K562 (cell line): Measurements from ENCODE around the gene PPP1R13L. TPM values are rescaled to one million over a fixed set of nuclear protein-coding genes. Genes with fewer than 3 reads are reported as not detected.

Experiments used
- BRD9 ChIP-seq: fragments of 450-650 bp; IDR thresholded peaks from 2 replicates; pipeline ENCODE4 v1.6.1; 2018; ENCODE audit warnings: low read depth; ENCODE audit not compliant: partially characterized antibody
- CAMTA2 ChIP-seq: fragments of 250-450 bp; sonication (Bioruptor Pico); conservative IDR thresholded peaks from 2 replicates; pipeline ENCODE4 v1.5.1; 2022
- CBX3 ChIP-seq, 2 experiments: IDR thresholded peaks; 1 replicate in 1 of 2; 2 replicates in 1 of 2; pipeline ENCODE4 v1.6.1; 2012; ENCODE audit warnings: inconsistent platforms in 2 of 2, low read length in 2 of 2, borderline replicate concordance in 1 of 2, control low read depth in 1 of 2
- CEBPG ChIP-seq, 3 experiments: fragments of 200-800 bp in 1 of 3; sonication (Bioruptor generic) in 1 of 3; sonication (generic) in 1 of 3; formaldehyde crosslinking in 1 of 3; IDR thresholded peaks in 2 of 3; conservative IDR thresholded peaks in 1 of 3; 2 replicates each; pipeline versions ENCODE4 v1.6.1 to v1.8.0; 2016 to 2022; ENCODE audit warnings: missing compliant biosample characterization in 2 of 3, missing genetic modification characterization in 2 of 3, mild to moderate bottlenecking in 1 of 3, missing genetic modification reagents in 1 of 3
- EP300 ChIP-seq: IDR thresholded peaks from 2 replicates; pipeline ENCODE4 v1.6.1; 2012; ENCODE audit warnings: low read length, improper control_type of control experiment
- MEIS2 ChIP-seq: fragments of 450-650 bp; IDR thresholded peaks from 2 replicates; pipeline ENCODE4 v1.6.1; 2014; ENCODE audit warnings: mild to moderate bottlenecking; ENCODE audit not compliant: partially characterized antibody
- MTA3 ChIP-seq: fragments of 450-650 bp; formaldehyde crosslinking; IDR thresholded peaks from 2 replicates; pipeline ENCODE4 v1.6.1; 2017; ENCODE audit warnings: mild to moderate bottlenecking, borderline replicate concordance
- SIN3A ChIP-seq, 2 experiments: fragments of 150-350 bp in 1 of 2; IDR thresholded peaks; 2 replicates each; pipeline ENCODE4 v1.6.1; 2011 to 2016; ENCODE audit warnings: borderline replicate concordance in 2 of 2, low read depth in 2 of 2, low read length in 2 of 2, mild to moderate bottlenecking in 2 of 2, moderate library complexity in 2 of 2; ENCODE audit not compliant: control insufficient read depth in 1 of 2
- SMC3 ChIP-seq: conservative IDR thresholded peaks from 2 replicates; pipeline ENCODE4 v1.6.1; 2011; ENCODE audit warnings: low read depth, low read length, improper control_type of control experiment; ENCODE audit not compliant: insufficient read depth
- ZNF121 ChIP-seq: sonication (generic); formaldehyde crosslinking; conservative IDR thresholded peaks from 2 replicates; pipeline ENCODE4 v1.8.0; 2022; ENCODE audit warnings: missing genetic modification reagents
- ZNF197 ChIP-seq: fragments of 200-800 bp; sonication (Bioruptor generic); IDR thresholded peaks from 2 replicates; pipeline ENCODE4 v1.6.1; 2016; ENCODE audit warnings: low read depth, missing genetic modification characterization, missing compliant biosample characterization
- ZNF274 ChIP-seq: IDR thresholded peaks from 2 replicates; pipeline ENCODE4 v1.6.1; 2011; ENCODE audit warnings: low read depth, mild to moderate bottlenecking, low read length, moderate library complexity, borderline replicate concordance
- ZNF507 ChIP-seq: conservative IDR thresholded peaks from 2 replicates; pipeline ENCODE4 v1.6.1; 2017; ENCODE audit warnings: missing genetic modification characterization, missing compliant biosample characterization
- polyA plus RNA-seq, 8 experiments: library from polyadenylated mRNA; depleted of rRNA in 4 of 8; stranded (reverse) in 5 of 8; unstranded in 3 of 8; fragments of >200 nt; fragmentation: Nextera tagmentation in 2 of 8; fragmentation: Illumina TruSeq in 1 of 8; extraction: Ambion mirVana in 2 of 8; extraction: Trizol in 1 of 8; gene quantifications; 2 replicates each; pipeline versions ENCODE4 v1.2.1 to v1.2.3, GENCODE V29; 2011 to 2014; ENCODE audit warnings: inconsistent platforms in 1 of 8, missing spikeins in 1 of 8
- total RNA-seq, 7 experiments: library from RNA; depleted of rRNA in 6 of 7; stranded (reverse); fragments of >200 nt in 6 of 7; fragmentation: Illumina TruSeq in 2 of 7; extraction: Trizol in 2 of 7; gene quantifications; 2 replicates each; pipeline versions ENCODE4 v1.2.1 to v1.2.3, GENCODE V29; 2011 to 2021; ENCODE audit warnings: low replicate concordance in 1 of 7
- TF ChIP-seq, protein P1 (sequence below): IDR thresholded peaks from 2 replicates; pipeline ENCODE4 v1.6.1; 2011; ENCODE audit warnings: borderline replicate concordance, low read depth, mild to moderate bottlenecking, moderate library complexity, low read length; ENCODE audit not compliant: insufficient read depth, poor library complexity, severe bottlenecking
- TF ChIP-seq, protein P2 (sequence below): fragments of 450-650 bp; conservative IDR thresholded peaks from 2 replicates; pipeline ENCODE4 v1.6.1; 2016; ENCODE audit warnings: missing genetic modification characterization, low read depth, mild to moderate bottlenecking, control low read depth, missing compliant biosample characterization
- TF ChIP-seq, protein P3 (sequence below): sonication (generic); formaldehyde crosslinking; IDR thresholded peaks from 2 replicates; pipeline ENCODE4 v1.8.0; 2022; ENCODE audit warnings: mild to moderate bottlenecking, missing genetic modification reagents
- TF ChIP-seq, protein P4 (sequence below): sonication (generic); formaldehyde crosslinking; IDR thresholded peaks from 2 replicates; pipeline ENCODE4 v1.8.1; 2023; ENCODE audit warnings: mild to moderate bottlenecking, missing genetic modification reagents
- TF ChIP-seq, protein P5 (sequence below): sonication (generic); formaldehyde crosslinking; IDR thresholded peaks from 2 replicates; pipeline ENCODE4 v1.5.0; 2020; ENCODE audit warnings: missing genetic modification reagents

The PPP1R13L gene
- total and polyA plus RNA-seq, 9 of the 15 experiments (the other 6 are each of a cell fraction or from before 2014, with no cell fraction given), result 0.32 to 6.7 (median 2.0) TPM

DNA sequence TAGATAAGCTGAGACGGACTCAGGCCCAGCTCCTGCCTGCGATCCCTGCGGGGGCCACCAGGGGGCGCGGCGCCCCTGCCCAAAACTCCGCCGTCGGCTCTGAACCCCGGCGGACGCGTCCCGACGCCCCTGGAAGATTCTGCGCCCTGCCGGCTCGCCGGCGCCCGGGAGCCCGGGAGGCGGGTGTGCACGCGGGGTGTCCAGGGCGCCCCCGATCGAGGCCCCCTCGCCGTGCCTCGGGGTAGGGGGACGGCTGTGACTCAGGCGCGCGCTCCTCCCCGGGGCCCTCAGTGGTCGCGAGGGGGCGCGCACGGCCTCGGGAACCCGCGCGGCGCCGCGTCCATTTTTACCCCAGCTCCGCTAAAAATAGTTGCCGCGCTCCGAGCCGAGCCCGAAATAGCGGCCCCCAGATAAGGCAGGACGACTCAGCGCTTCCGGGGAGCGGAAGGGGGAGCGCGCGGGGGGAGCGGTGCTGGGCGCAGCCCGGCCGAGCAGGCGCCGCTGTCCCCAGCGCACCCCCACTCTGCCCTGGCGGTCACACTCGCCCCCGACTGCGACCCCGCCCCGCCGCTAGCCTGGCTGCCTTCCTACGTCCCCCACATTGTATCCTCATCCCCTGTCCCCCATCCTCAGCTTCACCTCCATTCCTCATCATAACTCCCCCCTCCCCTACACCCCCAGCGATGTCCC lies 34.8 kb upstream of the PPP1R13L start (continued):
- no peak for TF ChIP-seq BRD9
- TF ChIP-seq CEBPG (CRISPR knock-in tag; IDR thresholded peaks at IDR 0.05), result no peak
- no peak for TF ChIP-seq CEBPG (tag; conservative IDR thresholded peaks at IDR 0.05 in 1 of 2, IDR thresholded peaks at IDR 0.05 in 1 of 2)
- TF ChIP-seq, protein P1, sequence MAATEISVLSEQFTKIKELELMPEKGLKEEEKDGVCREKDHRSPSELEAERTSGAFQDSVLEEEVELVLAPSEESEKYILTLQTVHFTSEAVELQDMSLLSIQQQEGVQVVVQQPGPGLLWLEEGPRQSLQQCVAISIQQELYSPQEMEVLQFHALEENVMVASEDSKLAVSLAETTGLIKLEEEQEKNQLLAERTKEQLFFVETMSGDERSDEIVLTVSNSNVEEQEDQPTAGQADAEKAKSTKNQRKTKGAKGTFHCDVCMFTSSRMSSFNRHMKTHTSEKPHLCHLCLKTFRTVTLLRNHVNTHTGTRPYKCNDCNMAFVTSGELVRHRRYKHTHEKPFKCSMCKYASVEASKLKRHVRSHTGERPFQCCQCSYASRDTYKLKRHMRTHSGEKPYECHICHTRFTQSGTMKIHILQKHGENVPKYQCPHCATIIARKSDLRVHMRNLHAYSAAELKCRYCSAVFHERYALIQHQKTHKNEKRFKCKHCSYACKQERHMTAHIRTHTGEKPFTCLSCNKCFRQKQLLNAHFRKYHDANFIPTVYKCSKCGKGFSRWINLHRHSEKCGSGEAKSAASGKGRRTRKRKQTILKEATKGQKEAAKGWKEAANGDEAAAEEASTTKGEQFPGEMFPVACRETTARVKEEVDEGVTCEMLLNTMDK, result peak; percentile 80
- TF ChIP-seq, protein P2, sequence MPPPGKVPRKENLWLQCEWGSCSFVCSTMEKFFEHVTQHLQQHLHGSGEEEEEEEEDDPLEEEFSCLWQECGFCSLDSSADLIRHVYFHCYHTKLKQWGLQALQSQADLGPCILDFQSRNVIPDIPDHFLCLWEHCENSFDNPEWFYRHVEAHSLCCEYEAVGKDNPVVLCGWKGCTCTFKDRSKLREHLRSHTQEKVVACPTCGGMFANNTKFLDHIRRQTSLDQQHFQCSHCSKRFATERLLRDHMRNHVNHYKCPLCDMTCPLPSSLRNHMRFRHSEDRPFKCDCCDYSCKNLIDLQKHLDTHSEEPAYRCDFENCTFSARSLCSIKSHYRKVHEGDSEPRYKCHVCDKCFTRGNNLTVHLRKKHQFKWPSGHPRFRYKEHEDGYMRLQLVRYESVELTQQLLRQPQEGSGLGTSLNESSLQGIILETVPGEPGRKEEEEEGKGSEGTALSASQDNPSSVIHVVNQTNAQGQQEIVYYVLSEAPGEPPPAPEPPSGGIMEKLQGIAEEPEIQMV (tag), result no peak
- peak; percentile 93 for TF ChIP-seq MTA3
- peak; percentile 81 for TF ChIP-seq EP300
- TF ChIP-seq, protein P3, sequence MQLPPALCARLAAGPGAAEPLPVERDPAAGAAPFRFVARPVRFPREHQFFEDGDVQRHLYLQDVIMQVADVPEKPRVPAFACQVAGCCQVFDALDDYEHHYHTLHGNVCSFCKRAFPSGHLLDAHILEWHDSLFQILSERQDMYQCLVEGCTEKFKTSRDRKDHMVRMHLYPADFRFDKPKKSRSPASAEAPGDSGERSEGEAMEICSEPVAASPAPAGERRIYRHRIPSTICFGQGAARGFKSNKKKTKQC (CRISPR knock-in tag), result peak; percentile 50; the same call in 1 of the 2 replicates
- TF ChIP-seq SMC3, result peak; percentile 80
- no peak for TF ChIP-seq ZNF121
- TF ChIP-seq, protein P4, sequence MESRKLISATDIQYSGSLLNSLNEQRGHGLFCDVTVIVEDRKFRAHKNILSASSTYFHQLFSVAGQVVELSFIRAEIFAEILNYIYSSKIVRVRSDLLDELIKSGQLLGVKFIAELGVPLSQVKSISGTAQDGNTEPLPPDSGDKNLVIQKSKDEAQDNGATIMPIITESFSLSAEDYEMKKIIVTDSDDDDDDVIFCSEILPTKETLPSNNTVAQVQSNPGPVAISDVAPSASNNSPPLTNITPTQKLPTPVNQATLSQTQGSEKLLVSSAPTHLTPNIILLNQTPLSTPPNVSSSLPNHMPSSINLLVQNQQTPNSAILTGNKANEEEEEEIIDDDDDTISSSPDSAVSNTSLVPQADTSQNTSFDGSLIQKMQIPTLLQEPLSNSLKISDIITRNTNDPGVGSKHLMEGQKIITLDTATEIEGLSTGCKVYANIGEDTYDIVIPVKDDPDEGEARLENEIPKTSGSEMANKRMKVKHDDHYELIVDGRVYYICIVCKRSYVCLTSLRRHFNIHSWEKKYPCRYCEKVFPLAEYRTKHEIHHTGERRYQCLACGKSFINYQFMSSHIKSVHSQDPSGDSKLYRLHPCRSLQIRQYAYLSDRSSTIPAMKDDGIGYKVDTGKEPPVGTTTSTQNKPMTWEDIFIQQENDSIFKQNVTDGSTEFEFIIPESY, result no peak
- TF ChIP-seq SIN3A (IDR thresholded peaks at IDR 0.05; ENCODE audit: borderline replicate concordance in 2 of 2, control insufficient read depth in 1 of 2, low read depth in 2 of 2, low read length in 2 of 2), result no peak
- TF ChIP-seq, protein P5, sequence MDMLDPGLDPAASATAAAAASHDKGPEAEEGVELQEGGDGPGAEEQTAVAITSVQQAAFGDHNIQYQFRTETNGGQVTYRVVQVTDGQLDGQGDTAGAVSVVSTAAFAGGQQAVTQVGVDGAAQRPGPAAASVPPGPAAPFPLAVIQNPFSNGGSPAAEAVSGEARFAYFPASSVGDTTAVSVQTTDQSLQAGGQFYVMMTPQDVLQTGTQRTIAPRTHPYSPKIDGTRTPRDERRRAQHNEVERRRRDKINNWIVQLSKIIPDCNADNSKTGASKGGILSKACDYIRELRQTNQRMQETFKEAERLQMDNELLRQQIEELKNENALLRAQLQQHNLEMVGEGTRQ (CRISPR knock-in tag), result no peak
- no peak for TF ChIP-seq CAMTA2 (CRISPR knock-in tag)
- no peak for TF ChIP-seq CBX3 (IDR thresholded peaks at IDR 0.05; ENCODE audit: borderline replicate concordance in 1 of 2, low read length in 2 of 2)
- TF ChIP-seq ZNF274, result 0 out of 2 replicates have a peak, but pooled peaks have one; percentile 3
- peak; percentile 28 for TF ChIP-seq MEIS2
- TF ChIP-seq ZNF197, result no peak; the same call in 1 of the 2 replicates
- TF ChIP-seq ZNF507, result no peak
